AG04450 (cell line): Measurements from ENCODE around the gene ABHD1. TPM values are rescaled to one million over a fixed set of nuclear protein-coding genes. Genes with fewer than 3 reads are reported as not detected.

ENCODE experiments used
- CTCF ChIA-PET: fragments of 300-600, 350-600 bp; formaldehyde crosslinking; extraction: SDS; loops from one replicate; lab custom pipeline; 2022; ENCODE audit warnings: antibody characterized with exemption, inconsistent platforms; lab: Charles Lee
- POLR2A ChIA-PET: fragments of 350-600 bp; formaldehyde crosslinking; extraction: SDS; loops from one replicate; lab custom pipeline; 2021; ENCODE audit warnings: antibody characterized with exemption, inconsistent platforms; lab: Yijun Ruan, JAX
- DNase-seq: peaks from one replicate; pipeline ENCODE4 v3.0.0-alpha.2; 2011; ENCODE audit warnings: low read depth, low spot score
- H3K27ac ChIP-seq: one replicate; pipeline ENCODE4 v1.5.1; 2012; ENCODE audit warnings: low read depth, low read length, control low read depth
- H3K27me3 ChIP-seq: one replicate; pipeline ENCODE4 v1.6.0; 2012; ENCODE audit warnings: low read length; ENCODE audit not compliant: control insufficient read depth, insufficient read depth
- H3K4me3 ChIP-seq: 2 replicates; pipeline ENCODE4 v1.5.1; 2011; ENCODE audit warnings: mild to moderate bottlenecking, low read depth, low read length, control low read depth
- H3K9me3 ChIP-seq: 2 replicates; pipeline ENCODE4 v1.5.1; 2012; ENCODE audit warnings: low read length; ENCODE audit not compliant: control insufficient read depth, insufficient read depth
- CTCF ChIP-seq: IDR thresholded peaks from 2 replicates; pipeline ENCODE4 v1.5.1; 2011; ENCODE audit warnings: low read depth, low read length, control low read depth, inconsistent platforms
- polyA plus RNA-seq: library from polyadenylated mRNA; depleted of rRNA; stranded (reverse); fragments of >200 nt; gene quantifications from 2 replicates; pipeline ENCODE4 v1.2.3, GENCODE V29; 2011

ABHD1 gene
- polyA plus RNA-seq, 1 experiment: 0.10 TPM

DNA sequence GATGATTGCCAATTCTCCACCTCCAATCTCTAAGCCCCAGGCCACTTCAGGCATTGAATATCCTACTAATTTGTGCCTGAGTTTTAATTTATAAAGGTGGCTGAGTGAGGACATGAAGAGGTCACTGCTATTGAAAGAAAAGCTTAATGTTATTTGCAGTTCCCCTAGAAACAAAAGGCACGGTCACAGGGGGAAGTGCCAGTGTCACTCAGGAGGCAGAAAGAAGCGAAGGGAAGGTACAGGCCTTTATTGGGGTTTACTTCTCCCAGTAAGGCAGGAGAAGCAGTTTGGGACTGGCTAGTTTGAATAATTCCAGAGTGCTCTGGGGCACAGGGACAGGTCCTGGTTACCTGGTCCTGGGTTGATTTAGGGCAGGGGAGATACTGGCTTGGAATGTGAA lies 1.7 kb upstream of the ABHD1 start:
- no peak for TF ChIP-seq CTCF
- ChIA-PET POLR2A (no interaction called here), CTCF (no interaction called here)
- DNase-seq: no peak
- no peak overlapping the region for H3K4me3 ChIP-seq
- H3K27ac ChIP-seq: no peak overlapping the region
- H3K27me3 ChIP-seq: peaks cover 42% of the 10 kb centered on the region
- no peaks in the 10 kb centered on the region; the same call in 1 of the 2 replicates for H3K9me3 ChIP-seq

GRCh38 chr2:27122791-27123190 lies 824 bp upstream of the ABHD1 start:
- Histone ChIP-seq H3K9me3 (no peaks in the 10 kb centered on the region; the same call in 1 of the 2 replicates), H3K4me3 (no peak overlapping the region), H3K27me3 (peaks cover 39% of the 10 kb centered on the region), H3K27ac (no peak overlapping the region)
- TF ChIP-seq CTCF: no peak
- no peak for DNase-seq
- ChIA-PET CTCF (interaction anchor here (1.1 to 2.6 kb wide), 3 partner anchors 11 to 157 kb away, joined by 5 to 12 read pairs (median 10); partner anchors contain the start of gene PREB), POLR2A (interaction anchor here (1.0 kb wide), 1 partner anchor 45 kb away, joined by 3 read pairs; the partner anchor contains the start of gene EMILIN1)

DNA sequence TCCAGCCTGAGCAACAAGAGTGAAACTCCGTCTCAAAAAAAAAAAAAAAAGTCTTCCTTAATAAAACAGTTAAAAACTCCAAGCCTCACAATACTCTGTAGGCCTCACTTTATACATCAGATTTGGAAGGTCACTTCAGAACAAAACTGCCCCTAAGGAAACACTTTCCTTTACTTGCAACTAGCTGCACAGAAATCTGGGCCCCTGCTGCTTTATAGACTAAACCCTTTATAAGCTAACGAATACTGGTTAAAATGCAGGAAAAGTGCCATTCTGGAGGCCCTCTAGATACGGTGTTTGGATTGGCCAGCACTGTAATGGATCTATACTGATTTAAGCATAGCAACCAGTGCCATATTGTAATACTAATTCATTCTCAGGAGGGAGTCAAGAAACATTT lies 1.5 kb downstream of the ABHD1 start:
- Histone ChIP-seq H3K9me3 (no peaks in the 10 kb centered on the region; the same call in 1 of the 2 replicates), H3K27ac (no peak overlapping the region), H3K4me3 (no peak overlapping the region), H3K27me3 (peaks cover 21% of the 10 kb centered on the region)
- POLR2A ChIA-PET: interaction anchor here (0.8 kb wide), 1 partner anchor 178 kb away, joined by 5 read pairs; no protein-coding TSS in a partner anchor
- CTCF ChIA-PET: interaction anchor here (0.6 to 2.6 kb wide), 3 partner anchors 26 to 155 kb away, joined by 3 to 10 read pairs (median 6); no protein-coding TSS in a partner anchor
- no peak for DNase-seq
- no peak for TF ChIP-seq CTCF

GRCh38 chr2:27126252-27126710 lies 2.7 kb downstream of the ABHD1 start:
- H3K27ac ChIP-seq: no peak overlapping the region
- no peaks in the 10 kb centered on the region; the same call in 1 of the 2 replicates for H3K9me3 ChIP-seq
- no peak for DNase-seq
- CTCF ChIA-PET: no interaction called here
- no peak for TF ChIP-seq CTCF
- POLR2A ChIA-PET: no interaction called here
- H3K4me3 ChIP-seq: no peak overlapping the region
- H3K27me3 ChIP-seq: peaks cover 14% of the 10 kb centered on the region

- ChIA-PET POLR2A (no interaction called here), CTCF (no interaction called here)
These were observed 4.5 kb downstream of the ABHD1 start for GRCh38 chr2:27127883-27128667.

More at GRCh38 chr2:27127883-27128667, 4.5 kb downstream of the ABHD1 start:
- H3K27me3 ChIP-seq: peaks cover 6% of the 10 kb centered on the region
- H3K9me3 ChIP-seq: no peaks in the 10 kb centered on the region; the same call in 1 of the 2 replicates
- no peak for TF ChIP-seq CTCF
- H3K4me3 ChIP-seq: no peak overlapping the region
- DNase-seq: no peak
- no peak overlapping the region for H3K27ac ChIP-seq
